Activated T-cell treated with anti-CD3 and anti-CD28 coated beads, Interleukin-2, amount 50 U/mL, for 4 hours (primary cell): ENCODE data around the gene PERP. TPM values are rescaled to one million over a fixed set of nuclear protein-coding genes. Genes with fewer than 3 reads are reported as not detected.

Source experiments
- ATAC-seq, 2 donors: fragments of 200-7000 bp; cut with Tn5 transposase; one replicate each; pipeline ENCODE4 v1.10.0; 2021
- DNase-seq: peaks from one replicate; pipeline ENCODE4 v3.0.0-alpha.2; 2020
- H3K27me3 Mint-ChIP-seq: one replicate; pipeline ENCODE4 v1.8.0; 2021; ENCODE audit warnings: low read depth, mixed read lengths
- H3K36me3 Mint-ChIP-seq: one replicate; pipeline ENCODE4 v1.8.0; 2022; ENCODE audit warnings: mixed read lengths; ENCODE audit not compliant: insufficient read depth
- H3K4me1 Mint-ChIP-seq: one replicate; pipeline ENCODE4 v1.8.0; 2021; ENCODE audit warnings: low read depth, mixed read lengths
- H3K4me3 Mint-ChIP-seq: one replicate; pipeline ENCODE4 v1.8.0; 2021; ENCODE audit warnings: mild to moderate bottlenecking, moderate library complexity, mixed read lengths
- H3K9me3 Mint-ChIP-seq: one replicate; pipeline ENCODE4 v1.8.0; 2021; ENCODE audit warnings: mixed read lengths
- total RNA-seq, 3 donors: library from RNA; stranded (reverse); gene quantifications; one replicate each; pipeline ENCODE4 v1.2.1, GENCODE V29; 2021

The PERP gene
- total RNA-seq, 3 donors from 2014 or later = 1.0 to 2.0 (median 1.8) TPM

- ATAC-seq (no peak), DNase-seq (no peak)
- peaks cover 9% of the 10 kb centered on the region for H3K4me1 Mint-ChIP-seq
- H3K36me3 Mint-ChIP-seq = no peaks in the 10 kb centered on the region
- H3K9me3 Mint-ChIP-seq = no peaks in the 10 kb centered on the region
- H3K4me3 Mint-ChIP-seq = no peak overlapping the region
- peaks cover 24% of the 10 kb centered on the region for H3K27me3 Mint-ChIP-seq
These were observed 6.5 kb upstream of the PERP start for GRCh38 chr6:138113588-138114210.

DNA sequence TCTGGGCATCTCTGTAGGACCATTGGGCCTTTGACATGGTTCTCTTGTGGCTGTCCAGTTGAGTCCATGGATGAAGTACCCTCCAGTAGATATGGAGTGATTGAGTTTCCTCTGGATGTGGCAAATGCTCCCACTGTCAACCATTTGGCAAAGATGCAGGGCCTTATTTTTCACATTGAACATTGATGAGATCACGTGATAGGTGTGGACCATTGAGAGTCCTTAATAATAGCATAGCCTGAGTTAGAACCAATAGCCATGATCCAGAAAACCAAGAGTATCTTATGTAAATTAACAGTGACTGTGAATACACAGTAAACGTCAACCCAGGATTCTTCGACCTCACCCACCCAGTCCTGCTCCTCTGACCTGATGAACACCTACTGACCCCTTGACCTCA is 3.0 kb upstream of the PERP start:
- peaks cover 21% of the 10 kb centered on the region for H3K4me1 Mint-ChIP-seq

GRCh38 chr6:138109042-138109997 is 2.1 kb upstream of the PERP start:
- ATAC-seq = peak; percentile 33 to 49
- Mint-ChIP-seq H3K36me3 (no peaks in the 10 kb centered on the region), H3K27me3 (peaks cover 26% of the 10 kb centered on the region), H3K9me3 (no peaks in the 10 kb centered on the region), H3K4me1 (peaks cover 21% of the 10 kb centered on the region), H3K4me3 (peak overlapping the region; percentile 12)
- peak; percentile 81 for DNase-seq

More for the DNA sequence above, 3.0 kb upstream of the PERP start:
- DNase-seq = no peak
- H3K36me3 Mint-ChIP-seq = no peaks in the 10 kb centered on the region
- no peak for ATAC-seq
- no peak overlapping the region for H3K4me3 Mint-ChIP-seq
- H3K27me3 Mint-ChIP-seq = peaks cover 34% of the 10 kb centered on the region
- H3K9me3 Mint-ChIP-seq = no peaks in the 10 kb centered on the region

DNA sequence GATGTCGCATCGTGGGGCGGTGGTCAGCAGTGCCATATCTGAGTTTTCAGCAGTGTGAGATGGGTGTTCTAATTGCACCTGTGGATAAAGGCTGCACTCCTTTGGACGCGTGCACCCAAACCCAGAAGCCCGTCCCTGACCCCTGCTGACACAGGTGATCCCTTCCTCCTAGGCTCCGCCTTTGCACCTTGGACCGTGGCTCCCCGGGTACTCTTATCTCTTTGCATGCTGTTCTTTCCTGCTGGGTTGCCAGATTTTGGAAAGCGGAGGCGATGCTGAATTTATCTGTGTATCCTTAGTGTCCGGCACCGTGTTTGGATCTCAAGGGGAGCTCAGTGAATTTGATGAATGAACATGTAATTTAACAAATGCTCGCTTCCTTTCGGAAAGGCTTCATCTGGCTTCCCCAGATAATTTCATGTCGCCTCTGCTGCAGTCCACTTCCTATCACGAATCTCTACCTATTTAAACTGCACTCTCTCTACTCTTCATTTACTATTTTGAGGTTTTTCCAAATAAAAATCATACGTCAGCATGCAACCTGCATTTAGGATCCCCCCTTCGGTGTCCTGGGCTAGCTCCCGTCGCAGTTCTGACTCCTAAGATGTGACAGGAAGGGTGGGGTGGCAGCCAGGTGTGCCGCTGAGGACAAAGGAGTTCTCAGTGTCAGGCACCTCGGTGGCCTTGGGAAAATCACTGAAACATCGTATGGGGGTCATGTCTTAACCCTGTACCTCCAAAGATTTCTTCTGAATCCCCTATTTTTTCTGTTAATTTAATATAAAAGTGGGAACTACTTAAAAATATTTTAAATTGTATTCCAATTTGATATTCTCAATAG is 753 bp upstream of the PERP start:
- Mint-ChIP-seq H3K27me3 (peaks cover 20% of the 10 kb centered on the region), H3K4me1 (peaks cover 21% of the 10 kb centered on the region), H3K9me3 (no peaks in the 10 kb centered on the region)

GRCh38 chr6:138106665-138107077 is 548 bp downstream of the PERP start:
- Mint-ChIP-seq H3K4me1 (peaks cover 21% of the 10 kb centered on the region), H3K4me3 (peak overlapping the region; percentile 86), H3K36me3 (no peaks in the 10 kb centered on the region), H3K9me3 (no peaks in the 10 kb centered on the region), H3K27me3 (peaks cover 22% of the 10 kb centered on the region)
- ATAC-seq = no peak
- DNase-seq = no peak

More for the DNA sequence above, 753 bp upstream of the PERP start:
- ATAC-seq (peak in 1 of 2 donors; percentile 12), DNase-seq (no peak)
- peak overlapping the region; percentile 86 for H3K4me3 Mint-ChIP-seq
- no peaks in the 10 kb centered on the region for H3K36me3 Mint-ChIP-seq

- DNase-seq = no peak
- Mint-ChIP-seq H3K27me3 (peaks cover 22% of the 10 kb centered on the region), H3K36me3 (peaks cover 1% of the 10 kb centered on the region), H3K4me3 (peak overlapping the region; percentile 86), H3K9me3 (no peaks in the 10 kb centered on the region), H3K4me1 (peaks cover 21% of the 10 kb centered on the region)
- ATAC-seq = no peak
These were observed 1.1 kb downstream of the PERP start for GRCh38 chr6:138105880-138106664.

DNA sequence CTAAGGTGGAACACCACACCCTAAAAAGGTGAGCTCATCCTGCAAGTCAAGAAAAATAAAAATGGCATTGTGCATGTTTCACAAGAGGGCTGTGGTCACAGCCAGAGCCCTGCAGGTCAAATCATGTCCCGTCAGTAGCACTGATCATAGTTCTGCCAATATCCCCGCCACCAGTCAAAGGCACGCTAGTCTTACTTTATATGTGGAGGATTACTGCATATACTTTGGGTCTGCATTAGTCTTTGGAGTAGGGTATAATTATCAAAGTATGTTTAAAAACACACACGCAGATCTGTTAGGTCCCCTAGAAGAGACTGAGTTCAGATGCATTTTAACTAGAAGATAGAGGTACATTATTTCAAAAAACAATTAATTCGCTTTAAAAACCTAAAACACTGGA is 1.8 kb downstream of the PERP start:
- H3K4me3 Mint-ChIP-seq = no peak overlapping the region
- H3K36me3 Mint-ChIP-seq = peaks cover 1% of the 10 kb centered on the region
- ATAC-seq (no peak), DNase-seq (no peak)
- no peaks in the 10 kb centered on the region for H3K9me3 Mint-ChIP-seq
- H3K4me1 Mint-ChIP-seq = peaks cover 21% of the 10 kb centered on the region
- H3K27me3 Mint-ChIP-seq = peaks cover 22% of the 10 kb centered on the region

- Mint-ChIP-seq H3K27me3 (peaks cover 22% of the 10 kb centered on the region), H3K4me1 (peaks cover 21% of the 10 kb centered on the region), H3K36me3 (peaks cover 1% of the 10 kb centered on the region), H3K9me3 (no peaks in the 10 kb centered on the region), H3K4me3 (no peak overlapping the region)
- no peak for ATAC-seq
- DNase-seq = no peak
These were observed 2.5 kb downstream of the PERP start for GRCh38 chr6:138104618-138105213.

GRCh38 chr6:138103871-138104270 is 3.3 kb downstream of the PERP start:
- DNase-seq (no peak), ATAC-seq (no peak)
- peaks cover 18% of the 10 kb centered on the region for H3K27me3 Mint-ChIP-seq
- peaks cover under 1% of the 10 kb centered on the region for H3K9me3 Mint-ChIP-seq
- no peak overlapping the region for H3K4me3 Mint-ChIP-seq
- H3K36me3 Mint-ChIP-seq = peaks cover 1% of the 10 kb centered on the region
- peaks cover 16% of the 10 kb centered on the region for H3K4me1 Mint-ChIP-seq

DNA sequence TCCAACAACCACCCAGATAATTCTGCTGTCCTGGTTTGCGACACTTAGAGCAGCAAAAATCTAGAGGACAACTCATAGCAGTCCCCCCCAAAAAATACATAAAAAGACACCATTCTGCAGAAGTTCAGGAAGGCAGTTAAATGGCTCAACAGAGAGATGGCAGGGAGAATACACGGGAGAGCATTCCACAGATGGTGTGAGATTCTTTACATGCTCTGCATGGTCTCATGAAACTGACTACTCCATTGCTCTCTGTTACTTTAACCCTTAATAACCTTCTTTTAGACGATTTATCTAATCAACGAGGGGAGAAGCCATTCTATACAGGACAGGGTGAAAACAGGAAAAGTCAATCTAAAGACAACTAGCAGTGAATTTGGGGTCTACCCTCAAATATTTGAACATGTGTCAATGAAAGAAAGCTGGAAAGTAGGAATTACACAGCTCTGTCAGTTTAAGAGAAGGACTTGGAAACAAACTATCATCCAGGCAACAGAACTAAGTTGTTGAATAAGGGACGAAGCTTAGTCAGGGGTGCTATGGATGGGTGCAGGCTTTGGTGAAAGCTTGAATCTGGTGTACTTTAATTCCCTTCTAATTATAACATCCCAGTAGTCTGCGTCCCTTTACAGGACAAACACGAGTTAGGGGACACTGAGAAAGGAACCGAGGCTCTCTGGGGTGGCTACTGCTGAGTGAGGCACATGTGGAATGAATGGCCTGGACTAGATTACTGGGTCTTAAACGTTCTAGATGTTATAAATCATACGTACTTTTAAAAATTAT is 5.1 kb downstream of the PERP start:
- H3K27me3 Mint-ChIP-seq = peaks cover 17% of the 10 kb centered on the region
- H3K4me3 Mint-ChIP-seq = no peak overlapping the region
- peaks cover 7% of the 10 kb centered on the region for H3K9me3 Mint-ChIP-seq
- H3K4me1 Mint-ChIP-seq = peaks cover 8% of the 10 kb centered on the region
- DNase-seq (no peak), ATAC-seq (no peak)
- peaks cover 4% of the 10 kb centered on the region for H3K36me3 Mint-ChIP-seq

DNA sequence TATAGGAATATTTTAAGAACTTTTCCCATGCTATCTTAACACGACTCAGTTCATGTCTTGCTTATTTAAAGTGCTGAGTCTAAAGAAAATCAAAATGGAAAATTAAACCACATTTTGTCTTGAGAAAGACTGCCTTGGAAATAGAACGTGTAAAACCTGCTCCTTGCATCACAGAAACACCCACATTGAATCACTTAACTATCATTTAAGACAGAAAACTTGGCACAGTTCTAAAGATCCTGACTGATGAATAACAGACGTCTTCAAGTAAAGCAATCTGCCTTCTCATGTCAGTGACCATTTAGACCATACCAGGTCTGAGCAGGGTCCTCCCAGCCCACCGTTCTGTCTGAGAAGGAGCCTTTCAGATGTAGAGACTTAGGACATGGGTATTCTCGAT is 7.4 kb downstream of the PERP start:
- Mint-ChIP-seq H3K27me3 (peaks cover 6% of the 10 kb centered on the region), H3K36me3 (peaks cover 7% of the 10 kb centered on the region), H3K4me3 (no peak overlapping the region), H3K9me3 (peaks cover 7% of the 10 kb centered on the region), H3K4me1 (no peaks in the 10 kb centered on the region)
- ATAC-seq = no peak
- no peak for DNase-seq

GRCh38 chr6:138098306-138098705 is 8.9 kb downstream of the PERP start:
- DNase-seq = no peak
- Mint-ChIP-seq H3K27me3 (peaks cover 6% of the 10 kb centered on the region), H3K4me1 (no peaks in the 10 kb centered on the region), H3K36me3 (peaks cover 7% of the 10 kb centered on the region), H3K9me3 (peaks cover 7% of the 10 kb centered on the region), H3K4me3 (no peak overlapping the region)
- no peak for ATAC-seq

DNA sequence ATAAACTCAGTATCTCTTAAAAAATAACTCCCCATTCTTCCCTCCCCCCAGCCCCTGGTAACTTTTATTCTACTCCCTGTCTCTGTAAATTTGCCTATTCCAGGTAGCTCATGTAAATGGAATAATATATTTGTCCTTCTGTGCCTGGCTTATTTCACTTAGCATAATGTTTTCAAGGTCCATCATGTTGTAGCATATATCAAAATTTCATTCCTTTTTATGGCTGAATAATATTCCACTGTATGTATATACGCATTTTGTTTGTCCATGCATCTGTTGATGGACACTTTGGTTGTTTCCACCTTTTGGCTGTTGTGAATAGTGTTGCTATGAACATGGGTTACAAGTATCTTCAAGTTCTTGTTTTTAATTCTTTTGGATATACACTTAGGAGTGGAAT is 13.0 kb downstream of the PERP start:
- ATAC-seq = no peak
- DNase-seq = no peak
- Mint-ChIP-seq H3K36me3 (peaks cover 6% of the 10 kb centered on the region), H3K27me3 (peaks cover 7% of the 10 kb centered on the region), H3K4me3 (no peak overlapping the region), H3K4me1 (no peaks in the 10 kb centered on the region), H3K9me3 (peaks cover 7% of the 10 kb centered on the region)
